HepG2 (cell line): ENCODE results near the gene FAM187B. TPM values are rescaled to one million over a fixed set of nuclear protein-coding genes. Genes with fewer than 3 reads are reported as not detected.

ENCODE experiments used
- ATAC-seq: fragments of 200-7000 bp; cut with Tn5 transposase; 3 replicates; pipeline ENCODE4 v1.9.1; 2020; ENCODE audit warnings: mild to moderate bottlenecking, moderate library complexity
- BruUV-seq: library from RNA; stranded (reverse); fragments of 400-500 nt; replicated peaks from 2 replicates; lab custom pipeline; 2021; lab: Mats Ljungman, UMichigan
- CTCF ChIA-PET: fragments of 300-600 bp; formaldehyde crosslinking; extraction: SDS; loops from one replicate; lab custom pipeline; 2021; ENCODE audit warnings: low total read pairs, inconsistent platforms, low intra/inter-chr PET ratio; lab: Yijun Ruan, JAX
- POLR2A ChIA-PET: fragments of 350-600 bp; sonication (Branson Sonifier 250); formaldehyde crosslinking; loops from one replicate; lab custom pipeline; 2020; ENCODE audit warnings: antibody characterized with exemption, inconsistent platforms; lab: Yijun Ruan, JAX
- DNase-seq: peaks from one replicate; pipeline ENCODE4 v3.0.0-alpha.2; 2015; ENCODE audit warnings: low spot score
- FAIRE-seq: peaks from 3 replicates; lab custom pipeline; 2011; peaks lifted over from hg19 to GRCh38; lab: Jason Lieb, UNC
- H2AFZ ChIP-seq: one replicate; pipeline ENCODE4 v1.6.1; 2011; ENCODE audit warnings: low read length, inconsistent platforms
- H3K27ac ChIP-seq: fragments of 300-600 bp; 3 replicates; pipeline ENCODE4 v1.8.0; 2011; ENCODE audit warnings: mixed run types, mild to moderate bottlenecking, mixed read lengths, low read length, inconsistent platforms; ENCODE audit not compliant: insufficient read depth; ENCODE audit errors: extremely low read length
- H3K27me3 ChIP-seq, 2 experiments: fragments of 200-600 bp in 1 of 2; 2 replicates in 1 of 2; 3 replicates in 1 of 2; pipeline versions ENCODE4 v1.6.0 to v1.8.0; 2011; ENCODE audit warnings: low read length in 2 of 2, mild to moderate bottlenecking in 2 of 2, moderate library complexity in 2 of 2, inconsistent platforms in 1 of 2; ENCODE audit not compliant: insufficient read depth in 2 of 2, control insufficient read depth in 1 of 2
- H3K36me3 ChIP-seq, 2 experiments: fragments of 200-600 bp in 1 of 2; replicated peaks in 1 of 2; 2 replicates in 1 of 2; 3 replicates in 1 of 2; pipeline versions ENCODE4 v1.5.1 to v1.8.0; 2011; ENCODE audit warnings: low read length in 2 of 2, inconsistent platforms in 1 of 2; ENCODE audit not compliant: insufficient read depth in 2 of 2, control insufficient read depth in 1 of 2
- H3K4me1 ChIP-seq: 2 replicates; pipeline ENCODE4 v1.5.1; 2012; ENCODE audit warnings: low read length, inconsistent platforms; ENCODE audit not compliant: insufficient read depth
- H3K4me2 ChIP-seq: 2 replicates; pipeline ENCODE4 v1.6.0; 2011; ENCODE audit warnings: low read depth, low read length, inconsistent platforms
- H3K4me3 ChIP-seq, 3 experiments: fragments of 200-600 bp in 1 of 3; sonication (generic), shearing (Covaris generic) in 1 of 3; replicated peaks in 1 of 3; 2 replicates each; pipeline ENCODE4 v1.5.1; 2011 to 2016; ENCODE audit warnings: low read length in 3 of 3, inconsistent platforms in 2 of 3, low read depth in 2 of 3, mild to moderate bottlenecking in 2 of 3, control low read depth in 1 of 3, mixed read lengths in 1 of 3; ENCODE audit not compliant: insufficient read depth in 1 of 3
- H3K79me2 ChIP-seq: one replicate; pipeline ENCODE4 v1.6.1; 2011; ENCODE audit warnings: low read length, inconsistent platforms; ENCODE audit not compliant: insufficient read depth
- H3K9ac ChIP-seq: 2 replicates; pipeline ENCODE4 v1.6.0; 2011; ENCODE audit warnings: mild to moderate bottlenecking, low read depth, low read length, inconsistent platforms; ENCODE audit not compliant: insufficient read depth
- H3K9me3 ChIP-seq: 2 replicates; pipeline ENCODE4 v1.5.1; 2012; ENCODE audit warnings: mild to moderate bottlenecking, low read length
- H4K20me1 ChIP-seq: 2 replicates; pipeline ENCODE4 v1.6.0; 2011; ENCODE audit warnings: inconsistent platforms, mild to moderate bottlenecking, low read length, moderate library complexity; ENCODE audit not compliant: insufficient read depth
- GABPA ChIP-seq, 2 experiments: IDR thresholded peaks; 2 replicates each; pipeline ENCODE4 v1.6.1; 2011 to 2016; ENCODE audit warnings: low read depth in 2 of 2, low read length in 1 of 2, missing biosample characterization in 1 of 2, missing genetic modification characterization in 1 of 2
- PRMT3 ChIP-seq: sonication (generic); formaldehyde crosslinking; IDR thresholded peaks from 2 replicates; pipeline ENCODE4 v1.8.1; 2022; ENCODE audit warnings: low read depth, mild to moderate bottlenecking, moderate library complexity, missing genetic modification reagents, borderline replicate concordance
- TARDBP ChIP-seq: sonication (generic); formaldehyde crosslinking; IDR thresholded peaks from 2 replicates; pipeline ENCODE4 v1.8.0; 2022; ENCODE audit warnings: mild to moderate bottlenecking, missing genetic modification reagents
- WGBS: methylation state at CpG from one replicate; pipeline ENCODE4 v1.1.6; 2017; ENCODE audit warnings: low lambda C conversion rate; 5-methylcytosine and 5-hydroxymethylcytosine counted together
- in situ Hi-C: cut with HindIII; loops from 2 replicates; pipeline ENCODE4 v1.10.0; 2017; ENCODE audit warnings: low pct_unique_long_range_greater_than_20kb; ENCODE audit not compliant: extremely low pct_ligation_motif_present
- intact Hi-C: fragments of 100-400 bp; cut with micrococcal nuclease; formaldehyde crosslinking; loops from one replicate; pipeline ENCODE4 v1.10.0; 2022; ENCODE audit not compliant: unreplicated experiment
- polyA plus RNA-seq, 8 experiments: library from polyadenylated mRNA; depleted of rRNA in 3 of 8; stranded (reverse) in 7 of 8; unstranded in 1 of 8; fragments of >200 nt; fragmentation: Illumina TruSeq in 4 of 8; extraction: Trizol in 4 of 8; gene quantifications; 2 replicates each; pipeline versions ENCODE4 v1.2.1 to v1.2.3, GENCODE V29; 2011 to 2016; ENCODE audit warnings: low read depth in 4 of 8, missing spikeins in 1 of 8, mixed read lengths in 1 of 8; ENCODE audit not compliant: insufficient read depth in 1 of 8
- total RNA-seq, 5 experiments: library from RNA; depleted of rRNA; stranded (reverse); fragments of >200 nt; fragmentation: Illumina TruSeq; extraction: Trizol; gene quantifications; 2 replicates each; pipeline ENCODE4 v1.2.3, GENCODE V29; 2016; ENCODE audit warnings: low read depth in 1 of 5
- TF ChIP-seq, protein P1 (sequence below): sonication (generic); formaldehyde crosslinking; IDR thresholded peaks from 2 replicates; pipeline ENCODE4 v1.4.0; 2020; ENCODE audit warnings: missing genetic modification reagents
- TF ChIP-seq, protein P2 (sequence below), 2 experiments: fragments of 450-650 bp in 1 of 2; sonication (generic) in 1 of 2; formaldehyde crosslinking in 1 of 2; IDR thresholded peaks; 2 replicates each; pipeline versions ENCODE4 v1.6.1 to v1.8.0; 2016 to 2022; ENCODE audit warnings: antibody characterized with exemption in 1 of 2, mild to moderate bottlenecking in 1 of 2, missing genetic modification reagents in 1 of 2

Gene FAM187B
- total and polyA plus RNA-seq, 2 of the 13 experiments (the other 11 are each of a cell fraction or from before 2014, with no cell fraction given), result not detected

GRCh38 chr19:35224681-35225571 is 3.6 kb downstream of the FAM187B start (continued):
- TF ChIP-seq, protein P1, sequence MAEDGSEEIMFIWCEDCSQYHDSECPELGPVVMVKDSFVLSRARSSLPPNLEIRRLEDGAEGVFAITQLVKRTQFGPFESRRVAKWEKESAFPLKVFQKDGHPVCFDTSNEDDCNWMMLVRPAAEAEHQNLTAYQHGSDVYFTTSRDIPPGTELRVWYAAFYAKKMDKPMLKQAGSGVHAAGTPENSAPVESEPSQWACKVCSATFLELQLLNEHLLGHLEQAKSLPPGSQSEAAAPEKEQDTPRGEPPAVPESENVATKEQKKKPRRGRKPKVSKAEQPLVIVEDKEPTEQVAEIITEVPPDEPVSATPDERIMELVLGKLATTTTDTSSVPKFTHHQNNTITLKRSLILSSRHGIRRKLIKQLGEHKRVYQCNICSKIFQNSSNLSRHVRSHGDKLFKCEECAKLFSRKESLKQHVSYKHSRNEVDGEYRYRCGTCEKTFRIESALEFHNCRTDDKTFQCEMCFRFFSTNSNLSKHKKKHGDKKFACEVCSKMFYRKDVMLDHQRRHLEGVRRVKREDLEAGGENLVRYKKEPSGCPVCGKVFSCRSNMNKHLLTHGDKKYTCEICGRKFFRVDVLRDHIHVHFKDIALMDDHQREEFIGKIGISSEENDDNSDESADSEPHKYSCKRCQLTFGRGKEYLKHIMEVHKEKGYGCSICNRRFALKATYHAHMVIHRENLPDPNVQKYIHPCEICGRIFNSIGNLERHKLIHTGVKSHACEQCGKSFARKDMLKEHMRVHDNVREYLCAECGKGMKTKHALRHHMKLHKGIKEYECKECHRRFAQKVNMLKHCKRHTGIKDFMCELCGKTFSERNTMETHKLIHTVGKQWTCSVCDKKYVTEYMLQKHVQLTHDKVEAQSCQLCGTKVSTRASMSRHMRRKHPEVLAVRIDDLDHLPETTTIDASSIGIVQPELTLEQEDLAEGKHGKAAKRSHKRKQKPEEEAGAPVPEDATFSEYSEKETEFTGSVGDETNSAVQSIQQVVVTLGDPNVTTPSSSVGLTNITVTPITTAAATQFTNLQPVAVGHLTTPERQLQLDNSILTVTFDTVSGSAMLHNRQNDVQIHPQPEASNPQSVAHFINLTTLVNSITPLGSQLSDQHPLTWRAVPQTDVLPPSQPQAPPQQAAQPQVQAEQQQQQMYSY, result no peak
- no peak for TF ChIP-seq TARDBP (CRISPR knock-in tag)
- no peak for TF ChIP-seq PRMT3 (CRISPR knock-in tag)
- no peak for TF ChIP-seq GABPA (IDR thresholded peaks at IDR 0.05; ENCODE audit: low read depth, low read length)
- no peak for TF ChIP-seq GABPA (CRISPR knock-in tag; IDR thresholded peaks at IDR 0.05; ENCODE audit: low read depth)

DNA sequence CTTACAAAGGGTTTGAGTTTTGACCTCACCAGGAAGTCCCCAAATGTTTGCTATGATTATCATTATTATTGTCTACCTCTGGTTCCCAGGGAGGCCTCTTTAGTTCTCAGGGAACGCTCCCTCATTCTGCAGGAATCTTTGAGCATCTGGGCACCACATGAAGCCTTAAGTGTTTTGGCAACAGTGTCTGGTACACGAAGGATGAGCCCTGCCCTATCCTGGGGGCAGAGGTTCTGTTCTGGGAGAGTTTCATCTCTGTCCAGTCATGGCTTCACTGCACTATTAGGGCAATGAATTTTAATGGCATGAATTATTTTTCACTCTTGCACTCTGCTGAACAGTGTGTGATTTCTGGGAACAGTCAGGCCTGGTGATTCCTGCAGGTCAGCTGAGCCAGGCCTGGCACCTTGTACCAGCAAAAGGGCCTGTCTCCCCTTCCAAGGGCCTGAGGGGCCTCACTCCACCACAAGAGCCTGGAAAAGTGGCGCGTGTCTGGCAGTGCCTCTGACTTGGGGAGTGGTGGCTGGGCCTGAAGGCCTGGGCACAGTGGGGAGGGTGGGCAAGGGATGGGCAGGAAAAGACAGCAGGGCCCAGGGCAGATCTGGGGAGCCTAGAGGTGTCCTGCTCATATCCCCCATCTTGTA is 4.6 kb downstream of the FAM187B start:
- H2AFZ ChIP-seq, result no peak overlapping the region
- ChIA-PET CTCF (no interaction called here), POLR2A (no interaction called here)
- H3K27ac ChIP-seq, result no peak overlapping the region
- peaks cover 0 to 6% of the 10 kb centered on the region in 2 experiments; a peak in 2 of 5 replicates for H3K27me3 ChIP-seq
- H3K79me2 ChIP-seq, result no peaks in the 10 kb centered on the region
- no peak overlapping the region for H3K4me3 ChIP-seq
- DNase-seq (no peak), ATAC-seq (no peak), FAIRE-seq (no peak)
- no peaks in the 10 kb centered on the region for H4K20me1 ChIP-seq
- in situ Hi-C loops, result no loop called here
- no TSS peak for BruUV-seq
- intact Hi-C loops, result no loop called here
- no peak overlapping the region for H3K9ac ChIP-seq
- H3K4me2 ChIP-seq, result no peak overlapping the region
- no peaks in the 10 kb centered on the region for H3K4me1 ChIP-seq
- no peaks in the 10 kb centered on the region for H3K9me3 ChIP-seq
- 60% methylated on average over 3 of the region's 4 CpGs for WGBS
- H3K36me3 ChIP-seq, result no peaks in the 10 kb centered on the region
- TF ChIP-seq, protein P2, sequence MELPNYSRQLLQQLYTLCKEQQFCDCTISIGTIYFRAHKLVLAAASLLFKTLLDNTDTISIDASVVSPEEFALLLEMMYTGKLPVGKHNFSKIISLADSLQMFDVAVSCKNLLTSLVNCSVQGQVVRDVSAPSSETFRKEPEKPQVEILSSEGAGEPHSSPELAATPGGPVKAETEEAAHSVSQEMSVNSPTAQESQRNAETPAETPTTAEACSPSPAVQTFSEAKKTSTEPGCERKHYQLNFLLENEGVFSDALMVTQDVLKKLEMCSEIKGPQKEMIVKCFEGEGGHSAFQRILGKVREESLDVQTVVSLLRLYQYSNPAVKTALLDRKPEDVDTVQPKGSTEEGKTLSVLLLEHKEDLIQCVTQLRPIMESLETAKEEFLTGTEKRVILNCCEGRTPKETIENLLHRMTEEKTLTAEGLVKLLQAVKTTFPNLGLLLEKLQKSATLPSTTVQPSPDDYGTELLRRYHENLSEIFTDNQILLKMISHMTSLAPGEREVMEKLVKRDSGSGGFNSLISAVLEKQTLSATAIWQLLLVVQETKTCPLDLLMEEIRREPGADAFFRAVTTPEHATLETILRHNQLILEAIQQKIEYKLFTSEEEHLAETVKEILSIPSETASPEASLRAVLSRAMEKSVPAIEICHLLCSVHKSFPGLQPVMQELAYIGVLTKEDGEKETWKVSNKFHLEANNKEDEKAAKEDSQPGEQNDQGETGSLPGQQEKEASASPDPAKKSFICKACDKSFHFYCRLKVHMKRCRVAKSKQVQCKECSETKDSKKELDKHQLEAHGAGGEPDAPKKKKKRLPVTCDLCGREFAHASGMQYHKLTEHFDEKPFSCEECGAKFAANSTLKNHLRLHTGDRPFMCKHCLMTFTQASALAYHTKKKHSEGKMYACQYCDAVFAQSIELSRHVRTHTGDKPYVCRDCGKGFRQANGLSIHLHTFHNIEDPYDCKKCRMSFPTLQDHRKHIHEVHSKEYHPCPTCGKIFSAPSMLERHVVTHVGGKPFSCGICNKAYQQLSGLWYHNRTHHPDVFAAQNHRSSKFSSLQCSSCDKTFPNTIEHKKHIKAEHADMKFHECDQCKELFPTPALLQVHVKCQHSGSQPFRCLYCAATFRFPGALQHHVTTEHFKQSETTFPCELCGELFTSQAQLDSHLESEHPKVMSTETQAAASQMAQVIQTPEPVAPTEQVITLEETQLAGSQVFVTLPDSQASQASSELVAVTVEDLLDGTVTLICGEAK (IDR thresholded peaks at IDR 0.05), result no peak
- TF ChIP-seq, protein P2 (CRISPR knock-in tag; IDR thresholded peaks at IDR 0.05), result no peak
